IMR-90 (cell line): ENCODE results near the gene TBC1D3B. TPM values are rescaled to one million over a fixed set of nuclear protein-coding genes. Genes with fewer than 3 reads are reported as not detected.
"Not testable (repeated sequence)": the region's sequence is repeated elsewhere in the genome, so short reads cannot be mapped to it uniquely, and the experiment has no call there.

Source experiments
- ATAC-seq: fragments of 200-7000 bp; cut with Tn5 transposase; 2 replicates; pipeline ENCODE4 v1.9.1; 2020; ENCODE audit warnings: low read depth, mild to moderate bottlenecking, moderate library complexity
- BruUV-seq: library from RNA; stranded (reverse); fragments of 400-500 nt; replicated peaks from 2 replicates; lab custom pipeline; 2021; lab: Mats Ljungman, UMichigan
- CTCF ChIA-PET: fragments of 300-600 bp; formaldehyde crosslinking; extraction: SDS; loops from one replicate; lab custom pipeline; 2021; ENCODE audit warnings: antibody characterized with exemption; lab: Yijun Ruan, JAX
- POLR2A ChIA-PET: fragments of 300-600 bp; sonication (Branson Sonifier 250); formaldehyde crosslinking; loops from one replicate; lab custom pipeline; 2022; ENCODE audit warnings: antibody characterized with exemption; ENCODE audit not compliant: unreplicated experiment; lab: Charles Lee
- DNase-seq: peaks from one replicate; pipeline ENCODE4 v3.0.0; 2013
- H2AFZ ChIP-seq: replicated peaks from 2 replicates; pipeline ENCODE3; 2013; ENCODE audit warnings: low read length, mild to moderate bottlenecking; ENCODE audit not compliant: poor library complexity
- H2AK5ac ChIP-seq: 2 replicates; pipeline ENCODE4 v1.6.1; 2013; ENCODE audit warnings: low read depth, low read length, inconsistent platforms
- H2AK9ac ChIP-seq: replicated peaks from 2 replicates; pipeline ENCODE3; 2013; ENCODE audit warnings: mild to moderate bottlenecking, low read depth, low read length, moderate library complexity; ENCODE audit not compliant: poor library complexity
- H2BK120ac ChIP-seq: 2 replicates; pipeline ENCODE4 v1.6.1; 2013; ENCODE audit warnings: low read depth, low read length, inconsistent platforms
- H2BK15ac ChIP-seq: 3 replicates; pipeline ENCODE4 v1.6.1; 2013; ENCODE audit warnings: low read depth, low read length, inconsistent platforms
- H2BK20ac ChIP-seq: 2 replicates; pipeline ENCODE4 v1.6.1; 2013; ENCODE audit warnings: low read depth, mild to moderate bottlenecking, inconsistent platforms, low read length, moderate library complexity
- H2BK5ac ChIP-seq: 2 replicates; pipeline ENCODE4 v1.6.1; 2013; ENCODE audit warnings: mild to moderate bottlenecking, low read depth, low read length, inconsistent platforms; ENCODE audit not compliant: poor library complexity, severe bottlenecking
- H3K14ac ChIP-seq: replicated peaks from 2 replicates; pipeline ENCODE4 v1.6.1; 2013; ENCODE audit warnings: low read depth, low read length, inconsistent platforms
- H3K18ac ChIP-seq: 2 replicates; pipeline ENCODE4 v1.6.1; 2013; ENCODE audit warnings: low read depth, low read length, control low read depth
- H3K23ac ChIP-seq: 2 replicates; pipeline ENCODE4 v1.6.1; 2013; ENCODE audit warnings: low read depth, low read length, inconsistent platforms
- H3K27ac ChIP-seq: 2 replicates; pipeline ENCODE4 v1.5.1; 2013; ENCODE audit warnings: mild to moderate bottlenecking, control low read depth, low read length; ENCODE audit not compliant: insufficient read depth
- H3K27me3 ChIP-seq: 2 replicates; pipeline ENCODE4 v1.6.1; 2013; ENCODE audit warnings: low read length; ENCODE audit not compliant: control insufficient read depth, insufficient read depth
- H3K36me3 ChIP-seq: 2 replicates; pipeline ENCODE4 v1.6.1; 2013; ENCODE audit warnings: low read length, mixed read lengths; ENCODE audit not compliant: control insufficient read depth, insufficient read depth
- H3K4ac ChIP-seq: 2 replicates; pipeline ENCODE4 v1.6.1; 2013; ENCODE audit warnings: low read depth, low read length, inconsistent platforms
- H3K4me1 ChIP-seq: 2 replicates; pipeline ENCODE4 v1.6.1; 2013; ENCODE audit warnings: low read length, mixed read lengths; ENCODE audit not compliant: control insufficient read depth, insufficient read depth
- H3K4me2 ChIP-seq: 2 replicates; pipeline ENCODE4 v1.6.1; 2013; ENCODE audit warnings: low read depth, mild to moderate bottlenecking, control low read depth, low read length, moderate library complexity
- H3K4me3 ChIP-seq: 2 replicates; pipeline ENCODE4 v1.5.1; 2013; ENCODE audit warnings: low read depth, mild to moderate bottlenecking, control low read depth, low read length, moderate library complexity; ENCODE audit not compliant: insufficient read depth
- H3K56ac ChIP-seq: 2 replicates; pipeline ENCODE4 v1.6.1; 2013; ENCODE audit warnings: low read length, inconsistent platforms; ENCODE audit not compliant: insufficient read depth; ENCODE audit errors: extremely low read depth
- H3K79me1 ChIP-seq, 2 experiments: 2 replicates each; pipeline ENCODE4 v1.6.1; 2013; ENCODE audit warnings: low read length in 2 of 2, inconsistent platforms in 1 of 2, low read depth in 1 of 2
- H3K9ac ChIP-seq: 2 replicates; pipeline ENCODE4 v1.6.1; 2013; ENCODE audit warnings: low read depth, low read length, control low read depth
- H3K9me1 ChIP-seq: 2 replicates; pipeline ENCODE4 v1.6.1; 2013; ENCODE audit warnings: low read length, inconsistent platforms; ENCODE audit not compliant: insufficient read depth
- H3K9me3 ChIP-seq: 2 replicates; pipeline ENCODE4 v1.6.1; 2013; ENCODE audit warnings: low read length; ENCODE audit not compliant: control insufficient read depth, insufficient read depth
- H4K20me1 ChIP-seq: 2 replicates; pipeline ENCODE4 v1.6.1; 2013; ENCODE audit warnings: low read length, inconsistent platforms; ENCODE audit not compliant: insufficient read depth
- H4K5ac ChIP-seq: 2 replicates; pipeline ENCODE4 v1.6.1; 2013; ENCODE audit warnings: mild to moderate bottlenecking, low read depth, low read length, control low read depth
- H4K8ac ChIP-seq, 2 experiments: 2 replicates each; pipeline ENCODE4 v1.6.1; 2013; ENCODE audit warnings: low read depth in 2 of 2, low read length in 2 of 2, control low read depth in 1 of 2, inconsistent platforms in 1 of 2
- H4K91ac ChIP-seq: 2 replicates; pipeline ENCODE4 v1.6.1; 2013; ENCODE audit warnings: low read depth, low read length, inconsistent platforms; ENCODE audit not compliant: insufficient read depth
- WGBS, 2 experiments: methylation state at CpG; one replicate each; pipeline versions ENCODE4 v1.1.5 to v1.1.7; 2013; ENCODE audit warnings: missing lambda C conversion rate in 2 of 2; ENCODE audit not compliant: insufficient read length in 1 of 2; ENCODE audit errors: extremely low coverage in 2 of 2; 5-methylcytosine and 5-hydroxymethylcytosine counted together
- dilution Hi-C: fragments of 300-500 bp; cut with HindIII; formaldehyde crosslinking; loops from one replicate; pipeline ENCODE4 v1.14.3; 2018; ENCODE audit warnings: low sequenced_read_pairs; ENCODE audit not compliant: unreplicated experiment
- in situ Hi-C: fragments of 300-500 bp; cut with MboI; formaldehyde crosslinking; loops from 3 replicates; pipeline ENCODE4 v1.14.3; 2019; ENCODE audit warnings: low sequenced_read_pairs, inconsistent platforms, mixed read lengths
- intact Hi-C: fragments of 100-400 bp; cut with micrococcal nuclease; formaldehyde crosslinking; loops from 2 replicates; pipeline ENCODE4 v1.10.0; 2022
- polyA plus RNA-seq, 3 experiments: library from polyadenylated mRNA; depleted of rRNA; stranded (reverse); fragments of >200 nt; gene quantifications; 2 replicates each; pipeline ENCODE4 v1.2.3, GENCODE V29; 2012; ENCODE audit warnings: low replicate concordance in 1 of 3
- total RNA-seq: library from RNA; depleted of rRNA; stranded (reverse); fragments of >200 nt; gene quantifications from 2 replicates; pipeline ENCODE4 v1.2.3, GENCODE V29; 2012

The TBC1D3B gene
- total and polyA plus RNA-seq, 2 of the 4 experiments (the other 2 are of a cell fraction): 0.94 TPM; not detected in 1

DNA sequence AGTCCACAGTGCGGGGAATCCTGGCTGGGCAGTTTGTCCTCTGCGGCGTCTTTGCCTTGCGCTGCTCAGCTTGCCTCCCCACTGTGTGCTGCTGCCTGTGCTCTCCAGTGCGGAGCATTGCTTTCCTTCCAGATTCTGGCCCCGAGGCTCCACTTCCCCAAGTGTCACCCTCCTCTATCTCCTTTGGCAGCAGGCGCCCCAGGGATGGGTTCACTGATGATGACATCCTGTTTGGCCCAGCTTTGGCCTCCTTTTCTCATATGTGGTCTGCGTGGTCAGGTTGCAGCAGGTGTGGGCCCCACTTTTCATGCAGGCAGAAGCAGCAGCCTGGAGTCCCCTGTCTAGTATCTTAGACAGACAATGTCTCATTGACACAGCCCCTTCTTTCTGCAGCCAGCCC is 25.1 kb upstream of the TBC1D3B start:
- POLR2A ChIA-PET, H3K14ac ChIP-seq: not testable (repeated sequence)

DNA sequence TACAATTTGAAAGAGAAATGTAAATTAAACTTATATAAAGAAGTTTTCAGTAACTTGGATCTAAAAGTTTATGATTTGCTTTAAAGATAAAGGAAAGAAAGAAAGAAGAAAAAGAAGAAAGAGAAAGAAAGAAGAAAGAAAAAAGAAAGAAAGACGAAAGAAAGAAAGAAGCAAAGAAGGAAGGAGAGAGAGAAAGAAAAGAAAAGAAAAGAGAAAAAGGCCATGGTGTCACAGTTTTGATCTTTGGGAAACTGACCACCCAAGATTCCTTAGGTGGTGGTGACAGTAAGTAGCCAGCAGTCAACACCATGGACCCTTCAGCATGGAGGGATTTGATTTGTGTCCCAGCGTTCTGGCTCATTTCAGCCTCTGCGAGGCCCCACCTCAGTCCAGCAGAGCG is 24.7 kb upstream of the TBC1D3B start:
- H3K9me1 ChIP-seq, H3K4me3 ChIP-seq, H3K4ac ChIP-seq, H3K18ac ChIP-seq, H4K5ac ChIP-seq, BruUV-seq, H3K27me3 ChIP-seq, H2AK9ac ChIP-seq, H3K9ac ChIP-seq, H4K91ac ChIP-seq, dilution Hi-C loops, H3K56ac ChIP-seq, ATAC-seq, H3K36me3 ChIP-seq, H3K14ac ChIP-seq, H2BK15ac ChIP-seq, H2AK5ac ChIP-seq, H4K8ac ChIP-seq, POLR2A ChIA-PET, H3K27ac ChIP-seq, H3K4me2 ChIP-seq, H3K79me1 ChIP-seq, H3K23ac ChIP-seq, H2BK120ac ChIP-seq, H3K4me1 ChIP-seq, H2BK5ac ChIP-seq, DNase-seq, H2AFZ ChIP-seq, H2BK20ac ChIP-seq, H4K20me1 ChIP-seq, H3K9me3 ChIP-seq: not testable (repeated sequence)
- WGBS, 2 experiments: 60% methylated on average over 1 of the region's 4 CpGs; no CpG with 5 or more reads in 1 of the 2 experiments
- in situ Hi-C loops: loop anchor here (25.0 kb wide), 1 partner anchor 261 kb away; no protein-coding TSS in a partner anchor
- intact Hi-C loops: loop anchor here (5.0 kb wide), 1 partner anchor 54 kb away; no protein-coding TSS in a partner anchor
- CTCF ChIA-PET: interaction anchor here (0.6 kb wide), 1 partner anchor 335 kb away, joined by 3 read pairs; no protein-coding TSS in a partner anchor

More for the DNA sequence above, 25.1 kb upstream of the TBC1D3B start:
- H3K4me2 ChIP-seq, H2BK5ac ChIP-seq, H3K9me3 ChIP-seq, H4K8ac ChIP-seq, H3K27ac ChIP-seq, H3K4me1 ChIP-seq, H3K79me1 ChIP-seq, H3K4me3 ChIP-seq, DNase-seq, H3K18ac ChIP-seq, H3K56ac ChIP-seq, BruUV-seq, H3K4ac ChIP-seq, CTCF ChIA-PET, H3K9me1 ChIP-seq, H3K27me3 ChIP-seq, H3K36me3 ChIP-seq, H3K23ac ChIP-seq, H2BK15ac ChIP-seq, ATAC-seq, H2BK120ac ChIP-seq, H2BK20ac ChIP-seq, H3K9ac ChIP-seq, H2AFZ ChIP-seq, H4K20me1 ChIP-seq, H4K91ac ChIP-seq, H4K5ac ChIP-seq, dilution Hi-C loops, H2AK9ac ChIP-seq, H2AK5ac ChIP-seq: not testable (repeated sequence)
- 72% methylated on average over 8 of the region's 8 CpGs; no CpG with 5 or more reads in 1 of the 2 experiments for WGBS, 2 experiments
- in situ Hi-C loops: loop anchor here (25.0 kb wide), 1 partner anchor 261 kb away; no protein-coding TSS in a partner anchor
- intact Hi-C loops: loop anchor here (5.0 kb wide), 1 partner anchor 54 kb away; no protein-coding TSS in a partner anchor
